ENCODE measurements around the gene CFAP107. TPM values are rescaled to one million over a fixed set of nuclear protein-coding genes. Genes with fewer than 3 reads are reported as not detected.

The CFAP107 gene
- total RNA-seq, 1 donor from 2014 or later, result 2.8 TPM

- Mint-ChIP-seq H3K27me3 (peaks cover 42% of the 10 kb centered on the region), H3K36me3 (ENCODE audit: insufficient read depth) (no peaks in the 10 kb centered on the region), H3K27ac (no peak overlapping the region), H3K4me1 (ENCODE audit: low read depth) (no peaks in the 10 kb centered on the region), H3K4me3 (ENCODE audit: low read depth) (no peak overlapping the region), H3K9me3 (ENCODE audit: low read depth) (no peaks in the 10 kb centered on the region)
- TF ChIP-seq CTCF (IDR thresholded peaks at IDR 0.05; ENCODE audit: unreplicated experiment), result no peak
- DNase-seq (ENCODE audit: low spot score, unreplicated experiment), result no peak
These were observed 24.6 kb downstream of the CFAP107 start for GRCh38 chr1:12770620-12771019.

- Mint-ChIP-seq H3K4me1 (ENCODE audit: low read depth) (no peaks in the 10 kb centered on the region), H3K4me3 (ENCODE audit: low read depth) (no peak overlapping the region), H3K9me3 (ENCODE audit: low read depth) (no peaks in the 10 kb centered on the region), H3K27ac (no peak overlapping the region), H3K27me3 (peaks cover 42% of the 10 kb centered on the region), H3K36me3 (ENCODE audit: insufficient read depth) (no peaks in the 10 kb centered on the region)
- no peak for DNase-seq (ENCODE audit: low spot score, unreplicated experiment)
- no peak for TF ChIP-seq CTCF (IDR thresholded peaks at IDR 0.05; ENCODE audit: unreplicated experiment)
These were observed 25.2 kb downstream of the CFAP107 start for GRCh38 chr1:12771186-12771585.

GRCh38 chr1:12772520-12772919 is 26.5 kb downstream of the CFAP107 start:
- Mint-ChIP-seq H3K4me1 (ENCODE audit: low read depth) (no peaks in the 10 kb centered on the region), H3K36me3 (ENCODE audit: insufficient read depth) (no peaks in the 10 kb centered on the region), H3K9me3 (ENCODE audit: low read depth) (no peaks in the 10 kb centered on the region), H3K27me3 (peaks cover 48% of the 10 kb centered on the region), H3K4me3 (ENCODE audit: low read depth) (no peak overlapping the region), H3K27ac (no peak overlapping the region)
- no peak for DNase-seq (ENCODE audit: low spot score, unreplicated experiment)
- no peak for TF ChIP-seq CTCF (IDR thresholded peaks at IDR 0.05; ENCODE audit: unreplicated experiment)

- no peak within 1 kb of the TSS for H3K27ac Mint-ChIP-seq
- no peaks in the 10 kb centered on the region for H3K9me3 Mint-ChIP-seq (ENCODE audit: low read depth)
- no peak within 1 kb of the TSS for H3K4me3 Mint-ChIP-seq (ENCODE audit: low read depth)
- no peak for DNase-seq (ENCODE audit: low spot score, unreplicated experiment)
- no peaks in the 10 kb centered on the region for H3K36me3 Mint-ChIP-seq (ENCODE audit: insufficient read depth)
- H3K4me1 Mint-ChIP-seq (ENCODE audit: low read depth), result no peaks in the 10 kb centered on the region
- no peak for TF ChIP-seq CTCF (IDR thresholded peaks at IDR 0.05; ENCODE audit: unreplicated experiment)
- peaks cover 46% of the 10 kb centered on the region for H3K27me3 Mint-ChIP-seq
These were observed 27.4 kb downstream of the CFAP107 start, which contains the start of gene PRAMEF12 for GRCh38 chr1:12773438-12773837. Gene PRAMEF12 (plus strand): TSS chr1:12773738. CDS start chr1:12774868, 1,130 bp downstream.

GRCh38 chr1:12774801-12775345 is 28.9 kb downstream of the CFAP107 start:
- H3K27ac Mint-ChIP-seq, result no peak overlapping the region
- no peaks in the 10 kb centered on the region for H3K9me3 Mint-ChIP-seq (ENCODE audit: low read depth)
- H3K36me3 Mint-ChIP-seq (ENCODE audit: insufficient read depth), result no peaks in the 10 kb centered on the region
- no peak overlapping the region for H3K4me3 Mint-ChIP-seq (ENCODE audit: low read depth)
- no peaks in the 10 kb centered on the region for H3K4me1 Mint-ChIP-seq (ENCODE audit: low read depth)
- DNase-seq (ENCODE audit: low spot score, unreplicated experiment), result no peak
- H3K27me3 Mint-ChIP-seq, result peaks cover 44% of the 10 kb centered on the region
- TF ChIP-seq CTCF (IDR thresholded peaks at IDR 0.05; ENCODE audit: unreplicated experiment), result no peak

Data from progenitor cell of endocrine pancreas (in vitro differentiated cells).